Femur (tissue), 1 donor: ENCODE measurements around the gene SYNGR2.

ENCODE experiments used
- DNase-seq: peaks from one replicate; pipeline ENCODE4 v3.0.0-alpha.2; 2017

SYNGR2 gene

DNA sequence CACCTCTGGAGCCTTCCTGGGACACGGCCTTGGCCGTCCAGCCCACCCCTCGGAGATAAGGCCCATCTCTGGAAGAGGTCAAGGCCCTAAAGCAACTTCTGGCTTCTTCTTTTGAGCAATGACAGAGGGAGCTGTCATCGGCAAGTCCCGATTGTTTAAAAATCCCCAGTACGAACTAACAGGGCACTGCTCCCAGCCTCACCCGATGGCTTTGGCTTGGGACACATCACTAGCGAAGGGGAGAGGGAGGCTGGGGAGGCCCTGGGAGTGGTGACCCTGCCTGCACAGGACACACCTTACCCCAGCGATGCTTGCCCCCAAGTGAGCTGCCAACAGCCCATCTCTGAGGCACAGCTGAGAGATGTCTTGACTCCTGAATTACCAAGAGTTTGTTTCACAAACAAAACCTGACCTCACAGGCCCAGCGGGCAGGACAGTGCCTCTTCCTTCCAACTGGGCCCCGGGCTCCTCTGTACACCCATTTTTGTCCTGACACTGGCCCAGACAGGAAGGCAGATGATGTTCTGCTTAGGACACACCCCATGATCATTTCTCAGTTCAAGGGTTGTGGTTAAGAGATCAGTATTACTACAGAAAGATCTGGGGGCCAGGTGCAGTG is 4.8 kb downstream of the SYNGR2 start:
- DNase-seq, result no peak

DNA sequence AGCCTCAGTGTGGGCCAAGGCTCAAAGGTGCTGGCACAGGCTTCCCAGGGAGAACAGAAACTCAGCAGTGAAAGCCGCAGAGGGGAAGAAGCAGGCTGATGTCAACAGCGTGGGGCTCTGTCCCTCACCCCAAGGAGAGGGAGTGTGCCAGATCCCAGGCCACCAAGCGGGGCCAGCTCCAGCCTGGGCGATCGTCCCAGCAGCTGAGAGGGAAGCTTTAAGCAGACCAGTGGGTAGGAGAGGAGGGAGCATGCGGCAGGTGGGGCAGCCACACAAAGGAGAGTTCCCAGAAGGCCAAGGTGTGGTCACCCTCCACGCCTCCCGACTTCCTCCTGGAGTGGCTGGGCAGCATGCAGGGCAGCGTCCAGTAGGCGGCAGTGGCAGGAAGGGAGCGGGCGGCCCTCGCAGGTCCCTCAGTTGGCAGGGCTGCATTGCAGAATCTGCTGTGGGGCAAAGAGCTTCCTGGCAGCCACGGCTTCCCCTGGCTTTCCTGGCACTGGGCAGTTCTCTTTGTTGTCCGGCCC is 6.0 kb downstream of the SYNGR2 start:
- DNase-seq, result peak; percentile 71

- DNase-seq, result peak; percentile 63
Observed at GRCh38 chr17:78174870-78175642, 6.7 kb downstream of the SYNGR2 start.

DNA sequence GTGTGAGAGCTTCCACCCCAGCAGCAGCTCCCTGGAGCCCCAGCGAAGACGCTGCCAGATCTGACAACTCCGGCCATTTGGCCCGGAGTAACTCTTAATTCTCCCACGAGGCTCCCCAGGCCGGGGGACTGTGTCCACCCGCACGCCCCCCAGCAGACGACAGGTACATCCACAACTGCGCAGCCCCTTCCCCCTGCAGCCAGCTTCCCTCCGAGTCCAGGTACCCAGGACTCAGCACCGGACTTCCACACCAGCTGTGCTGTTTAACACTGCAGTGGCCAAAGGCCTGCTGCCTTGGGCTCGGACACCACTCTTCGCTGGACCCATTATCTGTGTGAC is 7.2 kb downstream of the SYNGR2 start:
- DNase-seq, result no peak

DNA sequence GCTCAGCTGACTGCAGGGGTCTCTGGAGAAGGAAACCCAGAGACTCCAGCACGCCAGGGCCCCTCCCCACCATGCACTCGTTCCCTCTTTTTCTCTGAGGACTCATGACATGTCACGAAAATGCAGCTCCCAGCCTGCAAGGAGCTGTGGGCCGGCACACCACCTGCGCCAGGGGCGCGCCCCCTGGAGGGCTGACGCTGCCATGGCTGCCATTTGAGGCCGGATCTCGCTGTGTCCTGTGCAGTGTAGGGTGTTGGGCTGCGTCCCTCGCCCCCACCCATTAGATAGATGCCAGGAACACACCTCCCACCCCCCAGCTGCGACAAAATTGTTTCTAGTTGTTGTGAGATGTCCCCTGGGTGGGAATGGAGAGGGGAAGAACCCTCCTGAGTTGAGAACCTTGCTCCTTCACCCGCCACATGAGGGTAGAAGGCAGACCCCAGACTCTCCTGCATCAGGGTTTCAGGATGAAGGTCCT is 8.2 kb downstream of the SYNGR2 start:
- DNase-seq, result peak; percentile 74

- DNase-seq, result no peak
Observed at GRCh38 chr17:78179372-78179771, 11.0 kb downstream of the SYNGR2 start.

- no peak for DNase-seq
Observed at GRCh38 chr17:78180083-78180482, 11.7 kb downstream of the SYNGR2 start.

- DNase-seq, result no peak
Observed at GRCh38 chr17:78180508-78180907, 12.1 kb downstream of the SYNGR2 start.

- no peak for DNase-seq
Observed at GRCh38 chr17:78182504-78182903, 14.1 kb downstream of the SYNGR2 start.

DNA sequence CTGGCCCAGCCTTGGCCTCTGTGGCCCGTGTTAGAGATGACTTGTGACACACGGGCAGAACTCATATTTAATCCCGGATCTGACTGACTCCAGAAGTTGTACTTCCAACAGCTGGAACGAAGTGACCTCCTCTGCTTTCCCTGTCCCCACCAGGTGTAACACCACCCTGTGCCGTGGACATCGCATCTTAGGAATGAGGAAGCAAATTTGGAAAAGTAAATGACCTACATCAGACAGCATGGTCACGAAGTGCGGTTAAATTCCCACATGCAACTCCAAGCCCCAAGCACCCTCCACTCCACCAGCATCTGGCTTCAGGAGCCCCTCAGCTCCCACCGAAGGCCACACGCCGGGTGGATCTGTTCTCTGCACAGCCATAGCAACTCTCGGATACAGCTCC is 15.5 kb downstream of the SYNGR2 start:
- DNase-seq, result no peak

GRCh38 chr17:78184351-78184750 is 16.0 kb downstream of the SYNGR2 start:
- DNase-seq, result no peak

DNA sequence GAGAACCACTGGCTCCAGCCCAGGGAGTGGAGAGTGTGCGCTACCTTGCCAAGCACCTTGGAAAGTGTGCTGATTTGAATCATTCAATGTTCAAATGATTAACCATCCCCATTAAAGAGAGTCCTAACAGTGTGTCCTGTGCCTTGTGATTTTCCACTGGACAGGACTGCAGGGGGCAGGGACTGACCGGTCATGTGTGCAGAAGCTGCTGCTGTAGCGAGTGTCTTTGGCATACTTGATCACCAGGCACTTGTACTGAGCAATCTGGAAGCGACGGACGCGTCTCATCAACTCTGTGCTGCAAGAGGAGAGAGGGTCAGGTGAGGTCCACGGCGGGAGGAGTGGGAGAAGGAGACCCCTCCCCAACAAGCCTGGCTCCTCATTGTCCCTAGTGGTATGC is 16.5 kb downstream of the SYNGR2 start:
- DNase-seq, result no peak

DNA sequence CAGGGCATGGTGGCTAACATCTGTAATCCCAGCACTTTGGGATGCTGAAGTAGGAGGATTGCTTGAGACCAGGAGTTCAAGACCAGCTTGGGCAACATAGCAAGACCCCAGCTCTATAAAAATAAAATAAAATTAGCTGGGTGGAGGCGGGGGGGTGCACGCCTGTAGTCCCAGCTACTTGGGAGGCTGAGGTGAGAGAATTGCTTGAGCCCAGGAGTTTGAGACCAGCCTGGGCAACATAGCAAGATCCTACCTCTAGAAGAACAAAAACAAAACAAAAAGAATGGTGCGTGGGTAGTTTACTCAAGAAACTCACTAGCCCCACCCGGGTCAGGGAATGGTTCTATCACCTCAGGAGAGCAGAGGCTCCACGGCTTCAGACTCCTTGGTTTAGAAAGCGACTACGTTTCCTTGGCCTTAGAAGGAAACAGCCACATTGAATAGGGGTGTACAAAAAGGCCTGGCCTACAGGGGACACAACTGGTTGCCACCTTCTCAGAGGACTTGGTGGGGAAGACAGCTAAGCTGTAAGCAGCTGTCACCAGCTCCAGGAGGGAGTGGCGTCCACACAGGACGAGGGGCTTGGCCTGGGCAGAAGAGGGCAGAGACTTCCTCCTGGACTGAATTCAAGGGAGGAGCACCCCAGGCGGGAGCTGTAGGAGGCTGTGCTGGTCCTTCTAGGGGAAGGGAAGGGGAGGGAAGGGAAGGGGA is 17.8 kb downstream of the SYNGR2 start:
- peak; percentile 75 for DNase-seq

GRCh38 chr17:78186692-78187595 is 18.6 kb downstream of the SYNGR2 start, which contains the start of the genes AFMID and TK1:
AFMID (plus strand) TSS chr17:78187362; CDS start chr17:78187371, 9 bp downstream.
TK1 (minus strand) TSS chr17:78187052; CDS start chr17:78186994, 58 bp downstream.
- peak; percentile 98 for DNase-seq

DNA sequence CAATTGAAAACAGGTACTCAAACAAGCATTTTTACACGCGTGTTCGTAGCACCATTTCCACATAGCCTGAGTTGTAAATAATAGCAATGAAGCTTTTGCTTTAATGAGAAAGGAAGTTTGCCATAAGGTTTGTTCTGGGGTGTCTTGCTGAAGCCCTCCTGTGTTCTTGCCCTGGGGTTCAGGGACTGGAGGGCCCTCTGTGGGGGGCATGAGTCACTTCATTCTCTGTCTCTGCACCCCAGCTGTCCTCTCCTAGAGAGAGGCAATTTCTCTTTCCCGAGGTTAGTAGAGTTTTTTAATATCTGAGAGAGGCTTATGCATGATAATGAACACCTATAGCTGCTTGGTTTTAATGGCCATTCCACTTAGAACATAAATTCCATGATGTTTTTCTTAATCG is 28.3 kb downstream of the SYNGR2 start:
- DNase-seq, result no peak

DNA sequence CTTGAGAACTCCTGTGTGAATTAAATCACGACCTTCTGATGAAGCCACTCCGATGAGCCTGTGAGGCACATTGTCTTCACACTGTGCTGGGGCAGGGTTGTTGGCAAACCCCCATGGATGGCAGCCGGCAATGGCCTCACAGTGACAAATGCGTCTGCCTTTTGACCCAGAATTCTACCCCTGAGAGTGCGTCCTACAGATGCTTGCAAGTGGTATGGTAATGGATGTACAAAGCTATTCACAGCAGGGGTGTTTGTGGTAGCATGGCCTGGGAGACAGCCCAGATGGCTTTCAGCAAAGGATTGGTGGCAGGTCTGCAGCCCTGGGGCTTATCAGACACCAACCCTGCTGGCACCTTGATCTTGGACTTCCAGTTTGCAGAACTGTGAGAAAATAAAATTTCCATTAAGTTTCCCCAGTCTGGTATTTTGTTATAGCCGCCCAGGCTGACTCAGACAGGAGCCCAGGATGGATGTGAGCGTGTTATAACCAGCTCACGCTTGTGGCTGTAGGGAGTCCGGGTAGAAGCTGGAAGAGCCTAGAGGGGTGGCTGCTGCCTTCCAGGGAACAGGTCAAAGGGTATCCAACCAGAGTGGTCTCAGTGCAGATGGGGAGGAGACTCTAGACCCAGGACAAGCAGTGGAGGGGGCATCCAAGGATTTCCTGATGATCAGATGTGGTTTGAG is 28.9 kb downstream of the SYNGR2 start:
- no peak for DNase-seq

- no peak for DNase-seq
Observed at GRCh38 chr17:78200451-78200850, 32.1 kb downstream of the SYNGR2 start.

DNA sequence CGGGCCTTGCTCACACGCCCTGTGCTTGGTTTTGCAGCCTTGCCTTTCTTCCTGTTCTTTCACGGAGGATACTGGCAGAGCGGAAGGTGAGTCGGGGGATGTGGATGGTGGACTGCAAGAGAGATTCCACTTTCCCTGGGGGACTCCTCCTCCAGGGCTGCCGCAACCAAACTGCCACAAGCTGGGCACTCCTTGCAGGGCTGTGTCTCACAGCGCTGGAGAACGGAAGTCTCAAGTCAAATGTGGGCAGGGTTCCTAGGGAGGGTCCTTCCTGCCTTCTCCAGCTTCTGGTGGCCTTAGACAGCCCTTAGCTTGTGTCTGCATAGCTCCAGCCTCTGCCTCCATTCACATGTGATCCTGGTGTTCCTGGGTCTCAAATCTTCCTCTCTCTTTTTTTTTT is 34.3 kb downstream of the SYNGR2 start:
- no peak for DNase-seq

DNA sequence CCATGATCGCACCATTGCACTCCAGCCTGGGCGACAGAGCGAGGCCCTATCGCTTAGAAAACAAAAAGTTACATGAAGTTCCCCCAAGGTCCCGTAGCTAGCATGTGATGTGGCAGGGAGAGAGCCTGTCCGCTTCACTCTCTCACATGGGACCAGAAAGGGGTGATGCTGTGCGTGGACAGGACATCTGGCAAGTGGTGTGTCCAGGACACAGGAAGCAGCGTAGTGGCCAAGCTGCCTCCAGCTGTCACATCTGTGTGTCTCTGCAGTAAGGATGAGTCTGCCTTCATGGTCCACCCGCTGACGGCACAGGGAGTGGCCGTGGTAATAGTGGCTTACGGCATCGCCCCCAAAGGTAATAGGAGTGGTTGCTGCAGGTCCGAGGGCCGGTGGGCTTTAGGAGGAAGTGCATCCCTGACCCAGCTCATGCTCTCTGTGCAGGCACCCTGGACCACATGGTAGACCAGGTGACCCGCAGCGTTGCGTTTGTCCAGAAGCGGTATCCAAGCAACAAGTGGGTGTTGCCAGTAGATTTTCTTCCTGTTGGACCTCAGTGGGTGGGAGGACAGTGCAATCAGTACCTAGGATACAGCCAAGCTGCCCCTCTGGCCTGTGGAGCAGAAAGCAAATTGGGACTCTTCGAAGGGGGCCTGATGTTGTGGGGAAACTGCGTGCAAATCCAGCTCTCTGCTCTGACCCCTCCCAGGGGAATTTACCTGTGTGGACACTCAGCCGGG is 36.2 kb downstream of the SYNGR2 start:
- DNase-seq, result no peak

DNA sequence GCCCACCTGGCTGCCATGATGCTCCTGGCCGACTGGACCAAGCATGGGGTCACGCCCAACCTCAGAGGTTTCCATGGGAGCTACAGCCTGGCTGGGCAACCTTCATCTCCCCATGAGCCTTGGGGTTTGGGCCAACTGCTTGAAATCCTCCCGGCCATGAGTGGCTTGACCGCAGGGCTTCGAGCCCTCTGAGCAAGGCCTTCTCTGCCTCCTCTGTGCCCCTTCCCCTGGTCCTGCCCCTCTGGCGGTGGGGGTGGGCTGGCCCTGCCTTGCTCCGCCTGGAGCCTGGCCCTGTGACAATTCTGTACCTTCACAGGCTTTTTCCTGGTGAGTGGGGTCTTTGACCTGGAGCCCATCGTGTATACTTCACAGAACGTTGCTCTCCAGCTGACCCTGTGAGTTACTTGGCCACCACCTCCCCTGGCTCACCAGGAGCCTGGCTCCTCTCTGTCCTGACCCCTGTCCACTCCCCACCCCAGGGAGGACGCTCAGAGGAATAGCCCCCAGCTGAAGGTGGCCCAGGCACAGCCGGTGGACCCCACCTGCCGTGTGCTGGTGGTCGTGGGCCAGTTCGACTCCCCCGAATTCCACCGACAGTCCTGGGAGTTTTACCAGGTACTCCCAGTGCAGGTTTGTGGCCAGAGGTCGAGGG is 36.9 kb downstream of the SYNGR2 start:
- DNase-seq, result no peak

GRCh38 chr17:78206298-78206697 is 37.9 kb downstream of the SYNGR2 start:
- no peak for DNase-seq
